Measurements from ENCODE around the gene MTHFD2.

Gene MTHFD2

GRCh38 chr2:74255660-74256213 is 57.3 kb downstream of the MTHFD2 start:
- Histone ChIP-seq H3K4me3 (ENCODE audit: severe bottlenecking) (no peak overlapping the region), H3K36me3 (ENCODE audit: low read depth) (no peaks in the 10 kb centered on the region), H3K27me3 (ENCODE audit: insufficient read depth, poor library complexity, severe bottlenecking) (no peaks in the 10 kb centered on the region), H3K27ac (ENCODE audit: poor library complexity, severe bottlenecking) (no peak overlapping the region), H3K9me3 (ENCODE audit: severe bottlenecking) (no peaks in the 10 kb centered on the region), H3K4me1 (ENCODE audit: insufficient read depth, poor library complexity, severe bottlenecking) (no peaks in the 10 kb centered on the region)
- DNase-seq (ENCODE audit: low spot score) (no peak), ATAC-seq (ENCODE audit: low read depth) (no peak)
- TF ChIP-seq CTCF (IDR thresholded peaks at IDR 0.05; ENCODE audit: poor library complexity, severe bottlenecking): no peak

GRCh38 chr2:74259191-74259590 is 60.8 kb downstream of the MTHFD2 start:
- Histone ChIP-seq H3K36me3 (ENCODE audit: low read depth) (no peaks in the 10 kb centered on the region), H3K4me3 (ENCODE audit: severe bottlenecking) (no peak overlapping the region), H3K27me3 (ENCODE audit: insufficient read depth, poor library complexity, severe bottlenecking) (no peaks in the 10 kb centered on the region), H3K9me3 (ENCODE audit: severe bottlenecking) (no peaks in the 10 kb centered on the region), H3K27ac (ENCODE audit: poor library complexity, severe bottlenecking) (no peak overlapping the region), H3K4me1 (ENCODE audit: insufficient read depth, poor library complexity, severe bottlenecking) (no peaks in the 10 kb centered on the region)
- ATAC-seq (ENCODE audit: low read depth) (no peak), DNase-seq (ENCODE audit: low spot score) (no peak)
- TF ChIP-seq CTCF (IDR thresholded peaks at IDR 0.05; ENCODE audit: poor library complexity, severe bottlenecking): no peak

GRCh38 chr2:74259733-74260132 is 61.3 kb downstream of the MTHFD2 start:
- no peaks in the 10 kb centered on the region for H3K9me3 ChIP-seq (ENCODE audit: severe bottlenecking)
- no peak overlapping the region for H3K4me3 ChIP-seq (ENCODE audit: severe bottlenecking)
- no peak overlapping the region for H3K27ac ChIP-seq (ENCODE audit: poor library complexity, severe bottlenecking)
- ATAC-seq (ENCODE audit: low read depth) (no peak), DNase-seq (ENCODE audit: low spot score) (no peak)
- H3K27me3 ChIP-seq (ENCODE audit: insufficient read depth, poor library complexity, severe bottlenecking): no peaks in the 10 kb centered on the region
- no peak for TF ChIP-seq CTCF (IDR thresholded peaks at IDR 0.05; ENCODE audit: poor library complexity, severe bottlenecking)
- H3K4me1 ChIP-seq (ENCODE audit: insufficient read depth, poor library complexity, severe bottlenecking): no peaks in the 10 kb centered on the region
- no peaks in the 10 kb centered on the region for H3K36me3 ChIP-seq (ENCODE audit: low read depth)

- Histone ChIP-seq H3K9me3 (ENCODE audit: severe bottlenecking) (no peaks in the 10 kb centered on the region), H3K27ac (ENCODE audit: poor library complexity, severe bottlenecking) (no peak overlapping the region), H3K36me3 (ENCODE audit: low read depth) (no peaks in the 10 kb centered on the region), H3K27me3 (ENCODE audit: insufficient read depth, poor library complexity, severe bottlenecking) (no peaks in the 10 kb centered on the region), H3K4me1 (ENCODE audit: insufficient read depth, poor library complexity, severe bottlenecking) (no peaks in the 10 kb centered on the region), H3K4me3 (ENCODE audit: severe bottlenecking) (no peak overlapping the region)
- ATAC-seq (ENCODE audit: low read depth) (no peak), DNase-seq (ENCODE audit: low spot score) (no peak)
- TF ChIP-seq CTCF (IDR thresholded peaks at IDR 0.05; ENCODE audit: poor library complexity, severe bottlenecking): no peak
These were observed 62.1 kb downstream of the MTHFD2 start for GRCh38 chr2:74260495-74260894.

GRCh38 chr2:74261204-74261864 is 62.9 kb downstream of the MTHFD2 start:
- peak; percentile 75 for ATAC-seq (ENCODE audit: low read depth)

More at GRCh38 chr2:74261204-74261864, 62.9 kb downstream of the MTHFD2 start:
- no peak overlapping the region for H3K4me3 ChIP-seq (ENCODE audit: severe bottlenecking)
- H3K9me3 ChIP-seq (ENCODE audit: severe bottlenecking): no peaks in the 10 kb centered on the region
- DNase-seq (ENCODE audit: low spot score): no peak
- no peaks in the 10 kb centered on the region for H3K27me3 ChIP-seq (ENCODE audit: insufficient read depth, poor library complexity, severe bottlenecking)
- no peaks in the 10 kb centered on the region for H3K36me3 ChIP-seq (ENCODE audit: low read depth)
- no peaks in the 10 kb centered on the region for H3K4me1 ChIP-seq (ENCODE audit: insufficient read depth, poor library complexity, severe bottlenecking)
- peak; percentile 76 for TF ChIP-seq CTCF (IDR thresholded peaks at IDR 0.05; ENCODE audit: poor library complexity, severe bottlenecking)
- H3K27ac ChIP-seq (ENCODE audit: poor library complexity, severe bottlenecking): no peak overlapping the region

All from RWPE2 (cell line).